Suprapubic skin (tissue), 4 donors: Measurements from ENCODE around the gene APRT. TPM values are rescaled to one million over a fixed set of nuclear protein-coding genes. Genes with fewer than 3 reads are reported as not detected.
A peak's percentile ranks its signal among the peaks of the same experiment; 100 is the strongest.

ENCODE experiments used
- DNase-seq, 2 donors: peaks; one replicate each; pipeline ENCODE4 v3.0.0-alpha.2; 2019; ENCODE audit warnings: low spot score in 2 of 2
- H3K27ac ChIP-seq: fragments of 200-600 bp; sonication (generic); one replicate; pipeline ENCODE4 v1.5.1; 2019
- H3K27me3 ChIP-seq: fragments of 200-600 bp; sonication (generic); one replicate; pipeline ENCODE4 v1.5.1; 2019
- H3K36me3 ChIP-seq: fragments of 200-600 bp; sonication (generic); one replicate; pipeline ENCODE4 v1.5.1; 2019
- H3K4me1 ChIP-seq: fragments of 200-600 bp; sonication (generic); one replicate; pipeline ENCODE4 v1.5.1; 2019
- H3K4me3 ChIP-seq: fragments of 200-600 bp; sonication (generic); one replicate; pipeline ENCODE4 v1.5.1; 2019; ENCODE audit warnings: mild to moderate bottlenecking
- H3K9me3 ChIP-seq: fragments of 200-600 bp; sonication (generic); one replicate; pipeline ENCODE4 v1.5.1; 2019
- CTCF ChIP-seq, 2 donors: fragments of 200-600 bp in 1 of 2; fragments of 450-650 bp in 1 of 2; sonication (generic) in 1 of 2; IDR thresholded peaks; one replicate each; pipeline ENCODE4 v1.5.1; 2016 to 2019; ENCODE audit warnings: antibody characterized with exemption in 2 of 2, mild to moderate bottlenecking in 1 of 2, moderate library complexity in 1 of 2
- EP300 ChIP-seq: sonication (generic); formaldehyde crosslinking; IDR thresholded peaks from one replicate; pipeline ENCODE4 v1.6.1; 2017; ENCODE audit warnings: antibody characterized with exemption
- POLR2A ChIP-seq, 2 donors: fragments of 450-650 bp; IDR thresholded peaks; one replicate each; pipeline ENCODE4 v1.6.1; 2017; ENCODE audit warnings: antibody characterized with exemption in 2 of 2, mild to moderate bottlenecking in 2 of 2, moderate library complexity in 2 of 2
- POLR2AphosphoS5 ChIP-seq, 3 donors: sonication (generic); formaldehyde crosslinking; IDR thresholded peaks; one replicate each; pipeline ENCODE4 v1.6.1; 2017; ENCODE audit warnings: antibody characterized with exemption in 3 of 3
- WGBS: methylation state at CpG from one replicate; pipeline ENCODE4 v1.1.5; 2018; 5-methylcytosine and 5-hydroxymethylcytosine counted together
- total RNA-seq, 4 donors: library from RNA; depleted of rRNA; stranded (reverse); fragments of >200 nt; gene quantifications; one replicate each; pipeline ENCODE4 v1.1.0, GENCODE V29; 2016

The APRT gene
- total RNA-seq, 4 donors from 2014 or later: 122 to 382 (median 250) TPM

- Histone ChIP-seq H3K4me3 (peak overlapping the region; percentile 68), H3K36me3 (peaks cover 18% of the 10 kb centered on the region), H3K4me1 (peaks cover 43% of the 10 kb centered on the region), H3K27ac (no peak overlapping the region), H3K9me3 (no peaks in the 10 kb centered on the region), H3K27me3 (no peaks in the 10 kb centered on the region)
- no CpG with 5 or more reads among the region's 22 CpGs for WGBS
- no peak for DNase-seq
- TF ChIP-seq POLR2A (IDR thresholded peaks at IDR 0.05) (no peak), CTCF (IDR thresholded peaks at IDR 0.05) (no peak), EP300 (no peak), POLR2AphosphoS5 (IDR thresholded peaks at IDR 0.05) (no peak)
These were observed 6.4 kb downstream of the APRT start for GRCh38 chr16:88805340-88805715.

GRCh38 chr16:88804552-88805339, 7.0 kb downstream of the APRT start:
- Histone ChIP-seq H3K36me3 (peaks cover 16% of the 10 kb centered on the region), H3K9me3 (no peaks in the 10 kb centered on the region), H3K4me1 (peaks cover 37% of the 10 kb centered on the region), H3K4me3 (peak overlapping the region; percentile 68), H3K27ac (no peak overlapping the region), H3K27me3 (no peaks in the 10 kb centered on the region)
- WGBS: 0% methylated on average over 3 of the region's 39 CpGs
- TF ChIP-seq POLR2AphosphoS5 (IDR thresholded peaks at IDR 0.05): no peak
- TF ChIP-seq EP300: no peak
- TF ChIP-seq POLR2A (IDR thresholded peaks at IDR 0.05): no peak
- TF ChIP-seq CTCF (IDR thresholded peaks at IDR 0.05): no peak
- no peak for DNase-seq

GRCh38 chr16:88804173-88804551, 7.6 kb downstream of the APRT start:
- peaks cover 11% of the 10 kb centered on the region for H3K36me3 ChIP-seq
- no peaks in the 10 kb centered on the region for H3K9me3 ChIP-seq
- no peak for DNase-seq
- H3K27ac ChIP-seq: no peak overlapping the region
- TF ChIP-seq POLR2A (IDR thresholded peaks at IDR 0.05): no peak
- TF ChIP-seq EP300: no peak
- no peak for TF ChIP-seq CTCF (IDR thresholded peaks at IDR 0.05)
- no peak for TF ChIP-seq POLR2AphosphoS5 (IDR thresholded peaks at IDR 0.05)
- 0% methylated on average over 4 of the region's 16 CpGs for WGBS
- H3K4me1 ChIP-seq: peaks cover 32% of the 10 kb centered on the region
- no peaks in the 10 kb centered on the region for H3K27me3 ChIP-seq
- H3K4me3 ChIP-seq: peak overlapping the region; percentile 68

- peak in 1 of 2 donors; percentile 89 for DNase-seq
- TF ChIP-seq POLR2AphosphoS5 (IDR thresholded peaks at IDR 0.05) (no peak), POLR2A (IDR thresholded peaks at IDR 0.05) (no peak), EP300 (no peak), CTCF (IDR thresholded peaks at IDR 0.05) (no peak)
- Histone ChIP-seq H3K27me3 (no peaks in the 10 kb centered on the region), H3K36me3 (peaks cover 7% of the 10 kb centered on the region), H3K27ac (peak within 1 kb of the TSS; percentile 75), H3K4me3 (peak within 1 kb of the TSS; percentile 68), H3K4me1 (peaks cover 32% of the 10 kb centered on the region), H3K9me3 (no peaks in the 10 kb centered on the region)
- WGBS: under 1% methylated on average over 33 of the region's 98 CpGs
These were observed 8.3 kb downstream of the APRT start, which contains the start of gene CDT1 for GRCh38 chr16:88803264-88803987. TSS of gene CDT1 (plus strand) at chr16:88803789. CDS start at chr16:88803832, 43 bp downstream.

- no peak overlapping the region for H3K27ac ChIP-seq
- H3K9me3 ChIP-seq: no peaks in the 10 kb centered on the region
- TF ChIP-seq EP300 (no peak), POLR2AphosphoS5 (IDR thresholded peaks at IDR 0.05) (no peak), POLR2A (IDR thresholded peaks at IDR 0.05) (no peak)
- whole genome bisulfite sequencing: 90% methylated on average over 6 of the region's 6 CpGs
- H3K27me3 ChIP-seq: no peaks in the 10 kb centered on the region
- peaks cover 27% of the 10 kb centered on the region for H3K4me1 ChIP-seq
- no peak for DNase-seq
- H3K4me3 ChIP-seq: no peak overlapping the region
- no peaks in the 10 kb centered on the region for H3K36me3 ChIP-seq
These were observed 11.5 kb downstream of the APRT start for GRCh38 chr16:88800277-88800592.
